Heart right ventricle (tissue), 16 donors: ENCODE data around the gene ONECUT1. TPM values are rescaled to one million over a fixed set of nuclear protein-coding genes. Genes with fewer than 3 reads are reported as not detected.

ENCODE experiments used
- ATAC-seq, 8 donors: fragments of 200-7000 bp; cut with Tn5 transposase; one replicate each; pipeline ENCODE4 v1.9.1; 2020; ENCODE audit warnings: mild to moderate bottlenecking in 8 of 8, moderate library complexity in 8 of 8, moderate number of reproducible peaks in 1 of 8
- DNase-seq, 2 donors: peaks; one replicate each; pipeline ENCODE4 v3.0.0-alpha.2; 2020
- H3K27ac ChIP-seq, 10 donors: fragments of 200-600 bp; sonication (generic) in 2 of 10; one replicate each; pipeline versions ENCODE4 v1.5.0 to v1.8.0; 2020 to 2022; ENCODE audit warnings: mild to moderate bottlenecking in 3 of 10
- H3K27me3 ChIP-seq, 7 donors: fragments of 200-600 bp; one replicate each; pipeline ENCODE4 v1.8.0; 2021 to 2022; ENCODE audit warnings: mild to moderate bottlenecking in 2 of 7
- H3K36me3 ChIP-seq, 9 donors: fragments of 200-600 bp; sonication (generic) in 1 of 9; one replicate each; pipeline versions ENCODE4 v1.5.0 to v1.8.0; 2020 to 2022; ENCODE audit warnings: mild to moderate bottlenecking in 2 of 9
- H3K4me1 ChIP-seq, 9 donors: fragments of 200-600 bp; sonication (generic) in 1 of 9; one replicate each; pipeline versions ENCODE4 v1.5.0 to v1.8.0; 2020 to 2022; ENCODE audit warnings: mild to moderate bottlenecking in 4 of 9
- H3K4me3 ChIP-seq, 10 donors: fragments of 200-600 bp; sonication (generic) in 2 of 10; one replicate each; pipeline versions ENCODE4 v1.5.0 to v1.8.0; 2020 to 2022; ENCODE audit warnings: mild to moderate bottlenecking in 7 of 10, moderate library complexity in 2 of 10
- H3K9me3 ChIP-seq, 11 donors: fragments of 200-600 bp in 10 of 11; sonication (generic) in 2 of 11; one replicate each; pipeline versions ENCODE4 v1.5.0 to v1.8.0; 2013 to 2022; ENCODE audit warnings: mild to moderate bottlenecking in 2 of 11, control low read depth in 1 of 11, moderate library complexity in 1 of 11
- WGBS, 2 donors: extraction: QIAGEN DNeasy Blood & Tissue Kit; methylation state at CpG; one replicate each; pipeline ENCODE4 v1.1.7; 2013; ENCODE audit warnings: inconsistent platforms in 1 of 2; 5-methylcytosine and 5-hydroxymethylcytosine counted together
- intact Hi-C, 10 donors: fragments of 100-400 bp; cut with DNase I; formaldehyde crosslinking; loops; one replicate each; pipeline versions ENCODE4 v1.11.1 to v1.14.2; 2022
- polyA plus RNA-seq, 2 donors: library from polyadenylated mRNA; stranded (reverse); fragments of 200-250 nt; gene quantifications; one replicate each; pipeline ENCODE4 v1.2.3, GENCODE V29; 2013
- total RNA-seq, 10 donors: library from RNA; stranded (reverse); fragmentation: NEBNext Ultra II Directional in 3 of 10; extraction: Animal tissue kit (Norgen Biotek cat#: 25700) in 3 of 10; gene quantifications; one replicate each; pipeline versions ENCODE4 v1.2.1 to v1.2.4, GENCODE V29; 2021 to 2023
- TF ChIP-seq, protein P1 (sequence below), 9 donors: fragments of 200-600 bp; sonication (generic) in 2 of 9; IDR thresholded peaks; one replicate each; pipeline versions ENCODE4 v1.5.0 to v1.8.0; 2021 to 2022; ENCODE audit warnings: antibody characterized with exemption in 9 of 9, mild to moderate bottlenecking in 5 of 9, moderate library complexity in 1 of 9
- donor health status: Arrhythmogenic right ventricular cardiomyopathy.
- donor health status: ischemic (EF 13 %, LVEDD 7.1; RV severe dilation, severe dysfunction).
- donor health status: healthy with polysubstance abuse.
- donor health status: DM: no; HTN: yes; CAD: no.
- donor health status: DM: no; HTN: no; CAD: no.
- donor health status: ischemic (EF 25% LVEDD 6.9; RV normal size, moderate dysfunction).
- donor health status: ischemic (EF 25% LVEDD 5.7; RV mildly dilated, moderate dysfunction).
- donor health status: healthy.
- donor health status: DM: yes; HTN: yes; CAD: no.
- donor health status: Ischemic cardiomyopathy.
- donor health status: ischemic (EF 35%, LVEDD 5.7; RV mildly dilated, moderate dysfunction).
- donor health status: nonischemic (EF 11% LVEDD 7.7; RV severe dilation, severe dysfunction).
- donor health status: DM: yes; HTN: yes; CAD: no.
- donor health status: PGD.
- donor health status: ischemic (EF 29% LVEDD 5.4; RV normal size, mild dysfunction).
- donor health status: nonischemic (EF 23%, LVEDD 6.1; RV moderate dilation, normal function).

ONECUT1 gene
- total and polyA plus RNA-seq, 12 donors = 0.20 TPM; not detected in 11

DNA sequence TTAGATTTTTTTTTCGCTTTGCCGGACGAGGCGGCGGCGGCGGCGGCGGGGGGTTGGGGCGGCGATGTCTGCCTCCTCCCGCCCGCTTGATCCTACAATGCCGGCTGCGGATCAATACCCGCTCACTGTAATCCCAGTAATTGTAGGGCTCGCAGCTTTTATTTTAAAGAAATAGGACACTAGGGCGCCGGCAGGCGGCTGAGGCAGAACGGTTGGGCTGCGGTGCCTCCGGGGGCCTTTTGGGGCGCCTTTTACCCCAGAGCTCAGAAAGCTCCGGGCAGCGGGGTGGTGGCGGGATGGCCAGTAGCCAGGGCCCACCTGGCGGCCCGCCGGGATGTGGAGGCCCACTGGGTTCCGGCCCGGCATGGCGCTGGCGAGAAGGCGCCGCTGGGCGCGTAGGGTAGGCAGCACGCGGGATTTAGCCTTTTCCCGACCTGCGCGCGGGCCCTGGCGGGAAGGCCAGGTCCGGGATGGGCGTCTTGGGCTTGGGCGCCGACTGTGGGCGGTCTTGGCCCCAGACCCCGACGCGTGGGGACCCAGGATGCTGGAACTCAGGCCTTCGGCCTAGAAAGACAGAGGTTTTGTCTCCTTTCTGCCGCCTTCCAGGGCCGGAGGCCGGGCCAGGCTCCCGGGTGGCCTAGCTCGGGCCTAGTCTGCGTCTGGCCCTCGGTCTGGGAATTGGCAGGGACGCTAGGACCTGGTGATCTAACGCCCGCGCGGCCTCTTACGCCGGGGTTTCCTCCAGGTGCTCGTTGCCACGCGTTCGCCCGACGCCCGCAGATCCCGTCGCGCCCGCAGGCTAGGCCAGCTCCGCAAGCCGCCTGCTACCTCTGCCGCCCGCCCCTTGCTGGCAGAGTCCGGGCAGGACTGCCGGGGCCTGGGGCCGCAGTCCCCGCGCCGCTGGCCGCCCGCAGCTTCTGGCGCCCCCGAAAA is 15.5 kb upstream of the ONECUT1 start:
- intact Hi-C loops = no loop called here
- TF ChIP-seq, protein P1, sequence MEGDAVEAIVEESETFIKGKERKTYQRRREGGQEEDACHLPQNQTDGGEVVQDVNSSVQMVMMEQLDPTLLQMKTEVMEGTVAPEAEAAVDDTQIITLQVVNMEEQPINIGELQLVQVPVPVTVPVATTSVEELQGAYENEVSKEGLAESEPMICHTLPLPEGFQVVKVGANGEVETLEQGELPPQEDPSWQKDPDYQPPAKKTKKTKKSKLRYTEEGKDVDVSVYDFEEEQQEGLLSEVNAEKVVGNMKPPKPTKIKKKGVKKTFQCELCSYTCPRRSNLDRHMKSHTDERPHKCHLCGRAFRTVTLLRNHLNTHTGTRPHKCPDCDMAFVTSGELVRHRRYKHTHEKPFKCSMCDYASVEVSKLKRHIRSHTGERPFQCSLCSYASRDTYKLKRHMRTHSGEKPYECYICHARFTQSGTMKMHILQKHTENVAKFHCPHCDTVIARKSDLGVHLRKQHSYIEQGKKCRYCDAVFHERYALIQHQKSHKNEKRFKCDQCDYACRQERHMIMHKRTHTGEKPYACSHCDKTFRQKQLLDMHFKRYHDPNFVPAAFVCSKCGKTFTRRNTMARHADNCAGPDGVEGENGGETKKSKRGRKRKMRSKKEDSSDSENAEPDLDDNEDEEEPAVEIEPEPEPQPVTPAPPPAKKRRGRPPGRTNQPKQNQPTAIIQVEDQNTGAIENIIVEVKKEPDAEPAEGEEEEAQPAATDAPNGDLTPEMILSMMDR (IDR thresholded peaks at IDR 0.05) = peak in 2 of 9 donors; percentile 22 to 26
- H3K9me3 ChIP-seq = no peaks in the 10 kb centered on the region
- H3K4me1 ChIP-seq = peaks cover 8 to 34% (median 29%) of the 10 kb centered on the region in 9 donors
- ATAC-seq = peak in 3 of 8 donors; percentile 15 to 59 (median 50)
- H3K4me3 ChIP-seq = peak overlapping the region; percentile 16 to 47 (median 34)
- no peak overlapping the region for H3K27ac ChIP-seq
- H3K27me3 ChIP-seq = peaks cover 50 to 100% (median 98%) of the 10 kb centered on the region in 7 donors
- DNase-seq = no peak
- H3K36me3 ChIP-seq = no peaks in the 10 kb centered on the region
- WGBS, 2 donors = 5 to 10% methylated on average over 93 of the region's 93 CpGs

DNA sequence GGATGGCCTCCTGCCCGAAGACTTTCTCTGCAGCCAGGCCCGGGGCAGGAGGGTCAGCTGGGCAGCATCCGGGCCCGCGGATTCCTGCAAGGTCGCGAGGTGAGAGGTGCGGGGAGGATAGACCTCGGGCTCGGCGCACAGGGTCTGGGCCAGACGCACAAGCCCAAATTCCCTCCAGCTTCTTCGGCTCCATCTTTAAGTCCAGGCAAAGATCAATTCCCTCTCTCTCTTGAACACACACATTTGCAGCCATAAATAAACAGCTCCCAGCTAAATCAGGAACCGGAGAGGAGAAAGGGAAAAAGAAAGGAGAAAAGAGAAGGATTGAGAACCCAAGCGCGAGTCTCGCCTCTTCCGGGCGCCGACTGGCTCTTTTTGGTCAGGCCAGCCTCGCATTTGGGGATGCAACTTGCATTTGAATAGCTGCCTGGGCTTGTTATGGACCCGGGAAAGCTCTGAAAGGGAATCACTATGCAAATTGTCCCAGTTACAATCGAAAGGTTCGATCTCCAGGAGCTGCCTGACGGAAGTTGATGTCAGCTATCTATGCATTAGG is 14.5 kb upstream of the ONECUT1 start:
- Histone ChIP-seq H3K36me3 (no peaks in the 10 kb centered on the region), H3K27ac (no peak overlapping the region), H3K4me3 (peak overlapping the region in 9 of 10 donors; percentile 7 to 47 (median 36)), H3K27me3 (peaks cover 50 to 100% (median 98%) of the 10 kb centered on the region in 7 donors), H3K4me1 (peaks cover 8 to 34% (median 29%) of the 10 kb centered on the region in 9 donors), H3K9me3 (no peaks in the 10 kb centered on the region)
- intact Hi-C loops = no loop called here
- DNase-seq (no peak), ATAC-seq (no peak)
- WGBS, 2 donors = 3% methylated on average over 25 of the region's 25 CpGs
- TF ChIP-seq, protein P1 (IDR thresholded peaks at IDR 0.05) = no peak

DNA sequence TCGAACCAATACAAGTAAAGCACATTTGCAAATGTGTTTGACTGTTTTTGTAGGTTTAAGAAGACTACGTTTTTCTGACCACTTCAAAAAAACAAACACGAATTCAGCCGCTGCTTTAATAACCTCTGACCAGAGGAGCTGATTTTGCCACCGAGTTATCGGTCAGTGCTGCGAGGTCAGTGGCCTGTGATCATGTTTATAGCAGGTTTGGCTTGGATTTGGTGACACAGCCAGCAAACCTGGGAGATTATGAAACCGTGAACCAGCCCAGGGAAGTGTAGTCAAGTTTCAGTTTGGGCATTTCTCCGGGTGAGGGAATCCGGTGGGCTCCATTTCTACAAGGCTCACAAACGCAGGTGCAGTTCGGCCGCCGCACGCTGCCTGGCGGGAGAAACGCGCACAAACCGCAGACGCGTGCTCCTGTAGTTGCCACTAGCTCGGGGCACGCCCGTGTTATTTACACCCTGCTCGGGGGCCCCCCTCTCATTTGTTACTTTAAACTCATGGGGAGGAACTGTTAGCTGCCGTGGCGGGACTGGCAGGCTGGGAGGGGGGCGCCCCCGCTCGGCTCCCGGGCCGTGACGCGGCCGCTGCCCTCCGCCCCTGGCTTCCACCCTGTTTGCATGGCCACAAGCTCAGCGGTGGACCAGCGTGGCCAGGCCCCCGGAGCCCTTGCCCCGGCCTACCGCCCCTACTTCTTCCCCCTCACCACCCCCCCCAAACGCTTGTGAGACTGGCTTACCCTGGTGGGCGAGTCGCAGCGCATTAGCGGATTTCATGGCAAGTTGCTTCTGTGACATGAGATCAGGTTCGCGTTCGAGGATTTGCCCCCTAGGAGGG is 13.6 kb upstream of the ONECUT1 start:
- Histone ChIP-seq H3K27ac (no peak overlapping the region), H3K36me3 (no peaks in the 10 kb centered on the region), H3K27me3 (peaks cover 50 to 100% (median 98%) of the 10 kb centered on the region in 7 donors), H3K4me1 (peaks cover 8 to 34% (median 31%) of the 10 kb centered on the region in 9 donors), H3K4me3 (peak overlapping the region in 7 of 10 donors; percentile 5 to 32 (median 23)), H3K9me3 (no peaks in the 10 kb centered on the region)
- DNase-seq (no peak), ATAC-seq (no peak)
- TF ChIP-seq, protein P1 (IDR thresholded peaks at IDR 0.05) = no peak
- 2 to 3% methylated on average over 49 of the region's 49 CpGs for WGBS, 2 donors
- intact Hi-C loops = no loop called here

DNA sequence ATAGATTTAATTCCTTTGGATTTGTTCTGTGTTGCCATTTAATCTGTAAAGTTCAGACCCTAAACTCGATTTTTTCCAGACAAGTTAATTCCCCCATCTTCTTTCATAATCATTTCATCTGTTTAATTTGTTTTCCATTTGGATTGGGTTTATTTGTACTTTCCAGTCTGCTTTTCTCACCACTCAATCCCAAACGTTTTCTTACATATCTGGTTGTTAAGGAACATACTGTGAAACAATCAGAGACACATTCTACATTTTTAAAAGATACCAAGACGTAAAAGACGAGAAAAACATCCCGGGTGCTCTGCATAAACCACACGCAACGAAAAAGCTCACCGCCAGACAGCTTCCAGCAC is 13.0 kb upstream of the ONECUT1 start:
- TF ChIP-seq, protein P1 (IDR thresholded peaks at IDR 0.05) = no peak
- Histone ChIP-seq H3K27ac (no peak overlapping the region), H3K36me3 (no peaks in the 10 kb centered on the region), H3K9me3 (no peaks in the 10 kb centered on the region), H3K4me3 (no peak overlapping the region), H3K4me1 (peaks cover 8 to 38% (median 35%) of the 10 kb centered on the region in 9 donors), H3K27me3 (peaks cover 51 to 100% (median 98%) of the 10 kb centered on the region in 7 donors)
- ATAC-seq = no peak
- intact Hi-C loops = no loop called here
- no peak for DNase-seq
- 10 to 13% methylated on average over 8 of the region's 8 CpGs for WGBS, 2 donors
